HepG2 (cell line): Measurements from ENCODE around the gene CCDC85A. TPM values are rescaled to one million over a fixed set of nuclear protein-coding genes. Genes with fewer than 3 reads are reported as not detected.

Experiments used
- ATAC-seq: fragments of 200-7000 bp; cut with Tn5 transposase; 3 replicates; pipeline ENCODE4 v1.9.1; 2020; ENCODE audit warnings: mild to moderate bottlenecking, moderate library complexity
- BruUV-seq: library from RNA; stranded (reverse); fragments of 400-500 nt; replicated peaks from 2 replicates; lab custom pipeline; 2021; lab: Mats Ljungman, UMichigan
- CTCF ChIA-PET: fragments of 300-600 bp; formaldehyde crosslinking; extraction: SDS; loops from one replicate; lab custom pipeline; 2021; ENCODE audit warnings: low total read pairs, inconsistent platforms, low intra/inter-chr PET ratio; lab: Yijun Ruan, JAX
- POLR2A ChIA-PET: fragments of 350-600 bp; sonication (Branson Sonifier 250); formaldehyde crosslinking; loops from one replicate; lab custom pipeline; 2020; ENCODE audit warnings: antibody characterized with exemption, inconsistent platforms; lab: Yijun Ruan, JAX
- DNase-seq: peaks from one replicate; pipeline ENCODE4 v3.0.0-alpha.2; 2015; ENCODE audit warnings: low spot score
- FAIRE-seq: peaks from 3 replicates; lab custom pipeline; 2011; peaks lifted over from hg19 to GRCh38; lab: Jason Lieb, UNC
- H2AFZ ChIP-seq: one replicate; pipeline ENCODE4 v1.6.1; 2011; ENCODE audit warnings: low read length, inconsistent platforms
- H3K27ac ChIP-seq: fragments of 300-600 bp; 3 replicates; pipeline ENCODE4 v1.8.0; 2011; ENCODE audit warnings: mixed run types, mild to moderate bottlenecking, mixed read lengths, low read length, inconsistent platforms; ENCODE audit not compliant: insufficient read depth; ENCODE audit errors: extremely low read length
- H3K27me3 ChIP-seq, 2 experiments: fragments of 200-600 bp in 1 of 2; 2 replicates in 1 of 2; 3 replicates in 1 of 2; pipeline versions ENCODE4 v1.6.0 to v1.8.0; 2011; ENCODE audit warnings: low read length in 2 of 2, mild to moderate bottlenecking in 2 of 2, moderate library complexity in 2 of 2, inconsistent platforms in 1 of 2; ENCODE audit not compliant: insufficient read depth in 2 of 2, control insufficient read depth in 1 of 2
- H3K36me3 ChIP-seq, 2 experiments: fragments of 200-600 bp in 1 of 2; replicated peaks in 1 of 2; 2 replicates in 1 of 2; 3 replicates in 1 of 2; pipeline versions ENCODE4 v1.5.1 to v1.8.0; 2011; ENCODE audit warnings: low read length in 2 of 2, inconsistent platforms in 1 of 2; ENCODE audit not compliant: insufficient read depth in 2 of 2, control insufficient read depth in 1 of 2
- H3K4me1 ChIP-seq: 2 replicates; pipeline ENCODE4 v1.5.1; 2012; ENCODE audit warnings: low read length, inconsistent platforms; ENCODE audit not compliant: insufficient read depth
- H3K4me2 ChIP-seq: 2 replicates; pipeline ENCODE4 v1.6.0; 2011; ENCODE audit warnings: low read depth, low read length, inconsistent platforms
- H3K4me3 ChIP-seq, 3 experiments: fragments of 200-600 bp in 1 of 3; sonication (generic), shearing (Covaris generic) in 1 of 3; replicated peaks in 1 of 3; 2 replicates each; pipeline ENCODE4 v1.5.1; 2011 to 2016; ENCODE audit warnings: low read length in 3 of 3, inconsistent platforms in 2 of 3, low read depth in 2 of 3, mild to moderate bottlenecking in 2 of 3, control low read depth in 1 of 3, mixed read lengths in 1 of 3; ENCODE audit not compliant: insufficient read depth in 1 of 3
- H3K79me2 ChIP-seq: one replicate; pipeline ENCODE4 v1.6.1; 2011; ENCODE audit warnings: low read length, inconsistent platforms; ENCODE audit not compliant: insufficient read depth
- H3K9ac ChIP-seq: 2 replicates; pipeline ENCODE4 v1.6.0; 2011; ENCODE audit warnings: mild to moderate bottlenecking, low read depth, low read length, inconsistent platforms; ENCODE audit not compliant: insufficient read depth
- H3K9me3 ChIP-seq: 2 replicates; pipeline ENCODE4 v1.5.1; 2012; ENCODE audit warnings: mild to moderate bottlenecking, low read length
- H4K20me1 ChIP-seq: 2 replicates; pipeline ENCODE4 v1.6.0; 2011; ENCODE audit warnings: inconsistent platforms, mild to moderate bottlenecking, low read length, moderate library complexity; ENCODE audit not compliant: insufficient read depth
- ATF2 ChIP-seq: sonication (generic); formaldehyde crosslinking; IDR thresholded peaks from 2 replicates; pipeline ENCODE4 v1.4.0; 2020; ENCODE audit warnings: missing genetic modification reagents
- BORCS8-MEF2B ChIP-seq: sonication (generic); formaldehyde crosslinking; IDR thresholded peaks from 2 replicates; pipeline ENCODE4 v1.8.0; 2022; ENCODE audit warnings: mild to moderate bottlenecking, missing genetic modification reagents
- CHCHD3 ChIP-seq: sonication (generic); formaldehyde crosslinking; IDR thresholded peaks from 2 replicates; pipeline ENCODE4 v1.8.0; 2022; ENCODE audit warnings: mild to moderate bottlenecking, missing genetic modification reagents, moderate library complexity
- CREM ChIP-seq, 2 experiments: sonication (generic) in 1 of 2; formaldehyde crosslinking in 1 of 2; IDR thresholded peaks; 2 replicates each; pipeline versions ENCODE4 v1.4.0 to v1.6.1; 2016 to 2020; ENCODE audit warnings: antibody characterized with exemption in 1 of 2, mild to moderate bottlenecking in 1 of 2, missing genetic modification reagents in 1 of 2
- HES4 ChIP-seq: sonication (generic); formaldehyde crosslinking; IDR thresholded peaks from 2 replicates; pipeline ENCODE4 v1.9.0; 2021; ENCODE audit warnings: mild to moderate bottlenecking, missing genetic modification reagents, borderline replicate concordance
- HIVEP1 ChIP-seq: sonication (generic); formaldehyde crosslinking; IDR thresholded peaks from 2 replicates; pipeline ENCODE4 v1.4.0; 2020; ENCODE audit warnings: mild to moderate bottlenecking, missing genetic modification reagents
- KDM1A ChIP-seq: IDR thresholded peaks from 2 replicates; pipeline ENCODE4 v1.6.1; 2016; ENCODE audit warnings: missing compliant biosample characterization
- KDM5A ChIP-seq: fragments of 200-600 bp; sonication (generic); IDR thresholded peaks from 2 replicates; pipeline ENCODE4 v1.7.0; 2018; ENCODE audit warnings: antibody characterized with exemption, mild to moderate bottlenecking, low read length, borderline replicate concordance
- PCBP1 ChIP-seq: fragments of 200-400 bp; formaldehyde crosslinking; IDR thresholded peaks from 2 replicates; pipeline ENCODE4 v1.6.1; 2017; ENCODE audit warnings: mild to moderate bottlenecking, low read depth, low read length, borderline replicate concordance
- PHF5A ChIP-seq: IDR thresholded peaks from one replicate; pipeline ENCODE4 v1.6.1; 2018; ENCODE audit warnings: low read depth, missing genetic modification reagents; ENCODE audit not compliant: unreplicated experiment
- TERF1 ChIP-seq: sonication (generic); formaldehyde crosslinking; IDR thresholded peaks from 2 replicates; pipeline ENCODE4 v1.8.0; 2022; ENCODE audit warnings: mild to moderate bottlenecking, missing genetic modification reagents, moderate library complexity
- ZFP82 ChIP-seq: sonication (generic); formaldehyde crosslinking; IDR thresholded peaks from 2 replicates; pipeline ENCODE4 v1.5.1; 2020; ENCODE audit warnings: mild to moderate bottlenecking, missing genetic modification reagents, borderline replicate concordance
- ZFX ChIP-seq: sonication (generic); formaldehyde crosslinking; IDR thresholded peaks from 2 replicates; pipeline ENCODE4 v1.4.0; 2020; ENCODE audit warnings: mild to moderate bottlenecking, low read depth, missing genetic modification reagents, moderate library complexity
- ZKSCAN1 ChIP-seq: fragments of 150-350 bp; IDR thresholded peaks from 2 replicates; pipeline ENCODE4 v1.6.1; 2014; ENCODE audit warnings: low read length
- ZNF253 ChIP-seq: sonication (generic); formaldehyde crosslinking; IDR thresholded peaks from 2 replicates; pipeline ENCODE4 v1.8.0; 2022; ENCODE audit warnings: mild to moderate bottlenecking, missing genetic modification reagents, borderline replicate concordance
- ZNF30 ChIP-seq: sonication (generic); formaldehyde crosslinking; IDR thresholded peaks from 2 replicates; pipeline ENCODE4 v1.5.0; 2020; ENCODE audit warnings: mild to moderate bottlenecking, missing genetic modification reagents
- ZNF33A ChIP-seq: sonication (generic); formaldehyde crosslinking; IDR thresholded peaks from 2 replicates; pipeline ENCODE4 v1.5.1; 2020; ENCODE audit warnings: missing genetic modification reagents, mild to moderate bottlenecking, moderate library complexity, borderline replicate concordance
- ZNF34 ChIP-seq: sonication (generic); formaldehyde crosslinking; IDR thresholded peaks from 2 replicates; pipeline ENCODE4 v1.4.0; 2020; ENCODE audit warnings: mild to moderate bottlenecking, missing genetic modification reagents, borderline replicate concordance
- ZSCAN30 ChIP-seq: sonication (generic); formaldehyde crosslinking; IDR thresholded peaks from 2 replicates; pipeline ENCODE4 v1.5.0; 2020; ENCODE audit warnings: mild to moderate bottlenecking, missing genetic modification reagents
- WGBS: methylation state at CpG from one replicate; pipeline ENCODE4 v1.1.6; 2017; ENCODE audit warnings: low lambda C conversion rate; 5-methylcytosine and 5-hydroxymethylcytosine counted together
- in situ Hi-C: cut with HindIII; loops from 2 replicates; pipeline ENCODE4 v1.10.0; 2017; ENCODE audit warnings: low pct_unique_long_range_greater_than_20kb; ENCODE audit not compliant: extremely low pct_ligation_motif_present
- intact Hi-C: fragments of 100-400 bp; cut with micrococcal nuclease; formaldehyde crosslinking; loops from one replicate; pipeline ENCODE4 v1.10.0; 2022; ENCODE audit not compliant: unreplicated experiment
- polyA plus RNA-seq, 8 experiments: library from polyadenylated mRNA; depleted of rRNA in 3 of 8; stranded (reverse) in 7 of 8; unstranded in 1 of 8; fragments of >200 nt; fragmentation: Illumina TruSeq in 4 of 8; extraction: Trizol in 4 of 8; gene quantifications; 2 replicates each; pipeline versions ENCODE4 v1.2.1 to v1.2.3, GENCODE V29; 2011 to 2016; ENCODE audit warnings: low read depth in 4 of 8, missing spikeins in 1 of 8, mixed read lengths in 1 of 8; ENCODE audit not compliant: insufficient read depth in 1 of 8
- total RNA-seq, 5 experiments: library from RNA; depleted of rRNA; stranded (reverse); fragments of >200 nt; fragmentation: Illumina TruSeq; extraction: Trizol; gene quantifications; 2 replicates each; pipeline ENCODE4 v1.2.3, GENCODE V29; 2016; ENCODE audit warnings: low read depth in 1 of 5

The CCDC85A gene
- total and polyA plus RNA-seq, 2 of the 13 experiments (the other 11 are each of a cell fraction or from before 2014, with no cell fraction given), result not detected

DNA sequence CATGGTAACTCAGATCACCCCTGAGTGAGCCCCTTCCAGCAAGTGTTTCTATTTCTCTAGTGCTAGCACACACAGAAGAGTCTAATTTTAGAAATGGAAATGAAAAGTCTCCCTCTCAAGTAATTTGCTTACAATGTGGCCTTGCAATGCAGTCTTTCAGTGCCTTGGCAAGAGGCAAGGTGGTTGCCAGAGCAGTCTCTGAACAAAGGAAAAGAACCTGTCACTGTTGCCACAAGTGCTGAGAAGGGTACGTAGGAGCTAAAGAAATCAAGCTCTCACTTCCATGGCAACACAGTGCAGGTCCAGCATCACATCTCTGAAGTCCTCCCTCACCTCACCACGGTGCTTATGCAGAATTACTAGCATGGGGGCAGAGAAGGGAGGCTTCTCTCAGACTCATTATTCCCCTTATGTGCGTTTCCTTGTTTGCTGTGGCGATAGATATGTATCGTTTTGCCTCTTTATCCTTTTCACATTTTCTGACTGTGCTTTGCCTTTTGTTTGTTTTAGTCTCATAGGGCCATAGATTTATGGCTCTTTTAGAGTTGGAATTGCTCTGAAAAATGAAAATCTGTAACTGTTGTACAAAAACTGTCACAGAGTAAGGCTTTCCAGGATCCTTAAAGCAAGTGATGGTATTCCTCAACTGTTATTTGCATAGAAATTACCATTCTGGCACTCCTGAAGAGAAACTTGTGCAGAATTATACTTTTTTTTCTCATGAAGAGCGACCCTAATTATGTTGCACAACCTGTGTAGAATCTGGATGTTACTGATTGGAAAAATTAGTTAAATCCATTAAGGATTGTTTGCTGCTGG is 164.8 kb downstream of the CCDC85A start:
- H3K4me2 ChIP-seq, result no peak overlapping the region
- in situ Hi-C loops, result no loop called here
- H3K4me1 ChIP-seq, result no peaks in the 10 kb centered on the region
- H3K36me3 ChIP-seq, result no peaks in the 10 kb centered on the region
- H4K20me1 ChIP-seq, result no peaks in the 10 kb centered on the region
- ChIA-PET CTCF (no interaction called here), POLR2A (no interaction called here)
- WGBS, result 11% methylated on average over 6 of the region's 6 CpGs
- no peaks in the 10 kb centered on the region for H3K27me3 ChIP-seq
- H3K27ac ChIP-seq, result no peak overlapping the region
- ATAC-seq (no peak), DNase-seq (no peak), FAIRE-seq (no peak)
- no peak overlapping the region for H3K9ac ChIP-seq
- H3K79me2 ChIP-seq, result no peaks in the 10 kb centered on the region
- H3K4me3 ChIP-seq, result no peak overlapping the region
- TF ChIP-seq PCBP1 (no peak), ZNF253 (no peak), ZSCAN30 (CRISPR knock-in tag) (no peak), ZKSCAN1 (no peak), HIVEP1 (CRISPR knock-in tag) (no peak), KDM5A (no peak), PHF5A (CRISPR knock-in tag) (no peak), ZNF33A (no peak), ZFX (no peak), ZFP82 (CRISPR knock-in tag) (no peak), HES4 (no peak), ZNF34 (no peak), BORCS8-MEF2B (no peak), KDM1A (CRISPR knock-in tag) (no peak), CREM (IDR thresholded peaks at IDR 0.05) (no peak), CREM (CRISPR knock-in tag; IDR thresholded peaks at IDR 0.05) (no peak), ZNF30 (CRISPR knock-in tag) (no peak), CHCHD3 (CRISPR knock-in tag) (no peak), ATF2 (CRISPR knock-in tag) (no peak), TERF1 (CRISPR knock-in tag) (no peak)
- H2AFZ ChIP-seq, result no peak overlapping the region
- no TSS peak for BruUV-seq
- intact Hi-C loops, result no loop called here
- no peaks in the 10 kb centered on the region for H3K9me3 ChIP-seq
